Astrocyte (in vitro differentiated cells and primary cell): Measurements from ENCODE around the gene NTN1. TPM values are rescaled to one million over a fixed set of nuclear protein-coding genes. Genes with fewer than 3 reads are reported as not detected.

Source experiments
- DNase-seq: peaks from one replicate; pipeline ENCODE4 v3.0.0-alpha.2; 2010; ENCODE audit warnings: low read depth
- FAIRE-seq: peaks from 2 replicates; lab custom pipeline; 2011; peaks lifted over from hg19 to GRCh38; lab: Jason Lieb, UNC
- H2AFZ ChIP-seq: 2 replicates; pipeline ENCODE4 v1.6.0; 2012; ENCODE audit warnings: low read depth, low read length, inconsistent platforms
- H3K27ac ChIP-seq: 2 replicates; pipeline ENCODE4 v1.5.1; 2011; ENCODE audit warnings: low read depth, low read length, inconsistent platforms
- H3K27me3 ChIP-seq: 2 replicates; pipeline ENCODE4 v1.6.0; 2011; ENCODE audit warnings: low read length, inconsistent platforms; ENCODE audit not compliant: insufficient read depth
- H3K36me3 ChIP-seq: 2 replicates; pipeline ENCODE4 v1.5.1; 2011; ENCODE audit warnings: low read length, inconsistent platforms; ENCODE audit not compliant: insufficient read depth
- H3K4me1 ChIP-seq: 2 replicates; pipeline ENCODE4 v1.5.1; 2011; ENCODE audit warnings: low read length, inconsistent platforms; ENCODE audit not compliant: insufficient read depth
- H3K4me2 ChIP-seq: 2 replicates; pipeline ENCODE4 v1.6.0; 2012; ENCODE audit warnings: low read length, inconsistent platforms
- H3K4me3 ChIP-seq: 2 replicates; pipeline ENCODE4 v1.5.1; 2011; ENCODE audit warnings: low read depth, mild to moderate bottlenecking, low read length, inconsistent platforms; ENCODE audit not compliant: insufficient read depth
- H3K79me2 ChIP-seq: 2 replicates; pipeline ENCODE4 v1.6.0; 2012; ENCODE audit warnings: mild to moderate bottlenecking, low read length, inconsistent platforms; ENCODE audit not compliant: insufficient read depth
- H3K9ac ChIP-seq: 2 replicates; pipeline ENCODE4 v1.6.0; 2012; ENCODE audit warnings: mild to moderate bottlenecking, low read length, inconsistent platforms
- H3K9me3 ChIP-seq: 2 replicates; pipeline ENCODE4 v1.5.1; 2012; ENCODE audit warnings: low read depth, mild to moderate bottlenecking, low read length, inconsistent platforms; ENCODE audit not compliant: insufficient read depth
- H4K20me1 ChIP-seq: 2 replicates; pipeline ENCODE4 v1.6.0; 2012; ENCODE audit warnings: low read length, inconsistent platforms; ENCODE audit not compliant: insufficient read depth
- H3K27ac Mint-ChIP-seq: one replicate; pipeline ENCODE4 v1.8.0; 2021; ENCODE audit warnings: mild to moderate bottlenecking, mixed read lengths; ENCODE audit not compliant: unreplicated experiment
- H3K27me3 Mint-ChIP-seq: one replicate; pipeline ENCODE4 v1.8.0; 2021; ENCODE audit warnings: low read depth, mixed read lengths; ENCODE audit not compliant: unreplicated experiment
- H3K36me3 Mint-ChIP-seq: one replicate; pipeline ENCODE4 v1.8.0; 2021; ENCODE audit warnings: low read depth, mixed read lengths; ENCODE audit not compliant: unreplicated experiment
- H3K4me1 Mint-ChIP-seq: one replicate; pipeline ENCODE4 v1.8.0; 2021; ENCODE audit warnings: low read depth, mixed read lengths; ENCODE audit not compliant: unreplicated experiment
- H3K4me3 Mint-ChIP-seq: one replicate; pipeline ENCODE4 v1.8.0; 2021; ENCODE audit warnings: mild to moderate bottlenecking, moderate library complexity, mixed read lengths; ENCODE audit not compliant: unreplicated experiment
- H3K9me3 Mint-ChIP-seq: one replicate; pipeline ENCODE4 v1.8.0; 2021; ENCODE audit warnings: mild to moderate bottlenecking, mixed read lengths; ENCODE audit not compliant: unreplicated experiment
- EZH2 ChIP-seq: IDR thresholded peaks from 2 replicates; pipeline ENCODE4 v1.6.1; 2012; ENCODE audit warnings: mild to moderate bottlenecking, low read length, inconsistent platforms; ENCODE audit not compliant: insufficient read depth
- total RNA-seq: library from RNA; stranded (reverse); gene quantifications from 2 replicates; pipeline ENCODE4 v1.2.1, GENCODE V29; 2021
- TF ChIP-seq, protein P1 (sequence below): IDR thresholded peaks from 2 replicates; pipeline ENCODE4 v1.5.1; 2011; ENCODE audit warnings: low read depth, mild to moderate bottlenecking, inconsistent platforms, low read length, moderate library complexity; ENCODE audit not compliant: insufficient read depth

Gene NTN1
- total RNA-seq, 1 donor from 2014 or later, result 9.8 TPM

DNA sequence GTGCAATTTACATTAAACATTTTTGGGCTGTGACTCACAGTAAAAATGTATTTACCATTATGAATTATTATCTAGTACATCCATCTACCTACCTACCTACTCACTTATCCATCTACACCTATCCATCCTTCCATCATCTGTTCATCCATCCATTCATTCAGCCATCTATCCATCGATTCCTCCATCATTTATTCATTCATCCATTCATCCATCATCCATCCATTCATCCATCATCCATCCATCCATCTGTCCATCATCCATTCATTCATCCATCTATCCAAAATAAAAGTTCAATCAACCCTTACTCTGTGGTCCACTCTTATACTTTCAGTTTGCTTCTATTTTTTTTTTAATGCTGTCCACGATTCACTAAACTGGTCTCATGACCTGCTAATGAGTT is 118.4 kb downstream of the NTN1 start:
- Histone ChIP-seq H4K20me1 (no peaks in the 10 kb centered on the region), H3K9ac (no peak overlapping the region), H3K27ac (no peak overlapping the region), H2AFZ (no peak overlapping the region), H3K27me3 (no peaks in the 10 kb centered on the region), H3K4me1 (no peaks in the 10 kb centered on the region), H3K9me3 (no peaks in the 10 kb centered on the region), H3K4me2 (no peak overlapping the region), H3K36me3 (no peaks in the 10 kb centered on the region), H3K79me2 (no peaks in the 10 kb centered on the region), H3K4me3 (no peak overlapping the region)
- Mint-ChIP-seq H3K27ac (no peak overlapping the region), H3K27me3 (peaks cover 13% of the 10 kb centered on the region), H3K4me1 (peaks cover 5% of the 10 kb centered on the region), H3K9me3 (peaks cover 5% of the 10 kb centered on the region), H3K36me3 (no peaks in the 10 kb centered on the region), H3K4me3 (no peak overlapping the region)
- no peak for FAIRE-seq
- TF ChIP-seq EZH2, result no peak
- TF ChIP-seq, protein P1, sequence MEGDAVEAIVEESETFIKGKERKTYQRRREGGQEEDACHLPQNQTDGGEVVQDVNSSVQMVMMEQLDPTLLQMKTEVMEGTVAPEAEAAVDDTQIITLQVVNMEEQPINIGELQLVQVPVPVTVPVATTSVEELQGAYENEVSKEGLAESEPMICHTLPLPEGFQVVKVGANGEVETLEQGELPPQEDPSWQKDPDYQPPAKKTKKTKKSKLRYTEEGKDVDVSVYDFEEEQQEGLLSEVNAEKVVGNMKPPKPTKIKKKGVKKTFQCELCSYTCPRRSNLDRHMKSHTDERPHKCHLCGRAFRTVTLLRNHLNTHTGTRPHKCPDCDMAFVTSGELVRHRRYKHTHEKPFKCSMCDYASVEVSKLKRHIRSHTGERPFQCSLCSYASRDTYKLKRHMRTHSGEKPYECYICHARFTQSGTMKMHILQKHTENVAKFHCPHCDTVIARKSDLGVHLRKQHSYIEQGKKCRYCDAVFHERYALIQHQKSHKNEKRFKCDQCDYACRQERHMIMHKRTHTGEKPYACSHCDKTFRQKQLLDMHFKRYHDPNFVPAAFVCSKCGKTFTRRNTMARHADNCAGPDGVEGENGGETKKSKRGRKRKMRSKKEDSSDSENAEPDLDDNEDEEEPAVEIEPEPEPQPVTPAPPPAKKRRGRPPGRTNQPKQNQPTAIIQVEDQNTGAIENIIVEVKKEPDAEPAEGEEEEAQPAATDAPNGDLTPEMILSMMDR, result no peak
- DNase-seq, result no peak

DNA sequence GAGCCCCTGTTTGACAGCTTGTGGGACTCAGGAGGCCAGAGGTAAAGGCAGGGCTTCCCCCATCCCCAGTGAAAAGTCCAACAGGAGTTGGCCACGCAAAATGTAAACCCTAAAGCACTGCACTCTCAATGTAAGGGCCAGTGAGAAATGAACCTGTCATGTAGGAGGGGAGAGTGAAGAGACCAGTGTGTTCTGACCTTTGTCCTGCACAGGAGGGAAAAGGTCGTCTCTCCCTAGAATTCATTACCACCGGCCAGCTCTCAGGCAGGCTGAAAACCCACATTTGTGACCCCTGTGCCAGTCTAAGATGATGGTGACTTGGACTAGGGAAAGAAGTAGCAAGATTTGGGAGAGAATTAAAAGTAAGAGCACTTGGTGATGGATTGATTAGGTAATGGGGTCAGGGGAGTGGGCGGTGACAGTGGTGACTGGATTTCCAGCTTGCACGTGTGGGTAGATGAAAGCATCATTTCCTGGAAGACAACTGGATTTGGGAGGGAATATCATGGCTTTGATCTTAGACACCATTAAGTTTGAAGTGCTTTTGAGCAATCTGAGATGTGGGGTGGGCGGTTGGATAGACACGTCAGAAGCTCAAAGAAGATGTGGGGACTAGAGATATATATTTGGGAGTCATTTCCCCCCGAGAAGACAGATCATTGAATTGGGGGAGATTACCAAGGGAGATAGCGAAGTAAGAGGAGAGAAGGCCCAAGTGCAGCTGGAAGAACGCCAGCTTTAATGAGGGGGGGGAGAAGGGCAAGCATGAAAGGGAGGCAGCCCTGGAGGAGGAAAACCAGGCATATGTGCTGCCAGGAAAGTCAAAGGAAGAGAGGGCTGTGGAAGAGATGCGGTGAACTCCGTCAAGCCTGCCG is 119.5 kb downstream of the NTN1 start:
- no peak overlapping the region for H3K27ac Mint-ChIP-seq
- peaks cover 5% of the 10 kb centered on the region for H3K9me3 Mint-ChIP-seq
- H3K36me3 Mint-ChIP-seq, result no peaks in the 10 kb centered on the region
- no peaks in the 10 kb centered on the region for H3K36me3 ChIP-seq
- peaks cover 5% of the 10 kb centered on the region for H3K4me1 Mint-ChIP-seq
- H3K9me3 ChIP-seq, result no peaks in the 10 kb centered on the region
- no peaks in the 10 kb centered on the region for H3K79me2 ChIP-seq
- no peak for FAIRE-seq
- H3K27ac ChIP-seq, result no peak overlapping the region
- DNase-seq, result no peak
- H3K4me3 Mint-ChIP-seq, result no peak overlapping the region
- H3K9ac ChIP-seq, result no peak overlapping the region
- H3K4me2 ChIP-seq, result no peak overlapping the region
- H3K27me3 ChIP-seq, result no peaks in the 10 kb centered on the region
- H3K4me1 ChIP-seq, result no peaks in the 10 kb centered on the region
- peaks cover 10% of the 10 kb centered on the region for H3K27me3 Mint-ChIP-seq
- no peak overlapping the region for H2AFZ ChIP-seq
- H4K20me1 ChIP-seq, result no peaks in the 10 kb centered on the region
- no peak overlapping the region for H3K4me3 ChIP-seq
- TF ChIP-seq, protein P1, result no peak

DNA sequence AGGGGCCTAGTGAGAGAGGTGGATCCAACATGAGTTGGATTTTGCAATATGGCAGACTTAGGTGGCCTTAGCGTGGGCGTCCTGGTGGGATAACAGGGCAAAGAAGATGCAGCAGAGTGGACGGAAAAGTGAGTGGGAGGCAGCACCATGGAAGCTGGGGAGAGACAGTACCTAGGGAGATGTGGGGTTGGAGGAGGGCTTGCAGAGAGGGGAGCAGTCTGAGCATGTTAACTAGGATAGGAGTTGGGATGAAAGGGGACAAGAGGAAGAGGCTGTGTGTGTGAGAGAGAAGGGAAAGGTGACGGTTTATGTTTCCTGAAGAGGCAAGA is 120.1 kb downstream of the NTN1 start:
- FAIRE-seq, result no peak
- no peak for DNase-seq
- peaks cover 5% of the 10 kb centered on the region for H3K4me1 Mint-ChIP-seq
- no peaks in the 10 kb centered on the region for H4K20me1 ChIP-seq
- H3K4me3 ChIP-seq, result no peak overlapping the region
- no peak overlapping the region for H3K4me3 Mint-ChIP-seq
- H3K36me3 Mint-ChIP-seq, result no peaks in the 10 kb centered on the region
- no peak overlapping the region for H2AFZ ChIP-seq
- H3K27me3 ChIP-seq, result no peaks in the 10 kb centered on the region
- no peaks in the 10 kb centered on the region for H3K79me2 ChIP-seq
- H3K4me1 ChIP-seq, result no peaks in the 10 kb centered on the region
- H3K27ac ChIP-seq, result no peak overlapping the region
- H3K36me3 ChIP-seq, result no peaks in the 10 kb centered on the region
- H3K9ac ChIP-seq, result no peak overlapping the region
- H3K27ac Mint-ChIP-seq, result no peak overlapping the region
- peaks cover 5% of the 10 kb centered on the region for H3K9me3 Mint-ChIP-seq
- peaks cover 14% of the 10 kb centered on the region for H3K27me3 Mint-ChIP-seq
- no peak overlapping the region for H3K4me2 ChIP-seq
- no peak for TF ChIP-seq EZH2
- TF ChIP-seq, protein P1, result no peak
- H3K9me3 ChIP-seq, result no peaks in the 10 kb centered on the region
